Muscle of leg (tissue), 11 donors: Measurements from ENCODE around the gene LSM4. TPM values are rescaled to one million over a fixed set of nuclear protein-coding genes. Genes with fewer than 3 reads are reported as not detected.

ENCODE experiments used
- DNase-seq: peaks from one replicate; pipeline ENCODE4 v3.0.0; 2013
- H3K27ac ChIP-seq: one replicate; pipeline ENCODE4 v1.5.1; 2013; ENCODE audit warnings: mild to moderate bottlenecking, low read length, control low read depth
- H3K27me3 ChIP-seq: one replicate; pipeline ENCODE4 v1.6.1; 2013; ENCODE audit warnings: low read length; ENCODE audit not compliant: control insufficient read depth, insufficient read depth
- H3K36me3 ChIP-seq: one replicate; pipeline ENCODE4 v1.6.1; 2013; ENCODE audit warnings: low read length; ENCODE audit not compliant: control insufficient read depth, insufficient read depth
- H3K4me1 ChIP-seq: one replicate; pipeline ENCODE4 v1.6.1; 2013; ENCODE audit warnings: low read length; ENCODE audit not compliant: control insufficient read depth, insufficient read depth
- H3K4me3 ChIP-seq: one replicate; pipeline ENCODE4 v1.5.1; 2013; ENCODE audit warnings: low read length, control low read depth
- H3K9me3 ChIP-seq: replicated peaks from 2 replicates; pipeline ENCODE4 v1.6.1; 2013; ENCODE audit warnings: low read depth, low read length; ENCODE audit not compliant: control insufficient read depth
- WGBS: methylation state at CpG from one replicate; pipeline ENCODE4 v1.1.5; 2013; ENCODE audit warnings: missing lambda C conversion rate; ENCODE audit not compliant: insufficient coverage; 5-methylcytosine and 5-hydroxymethylcytosine counted together
- polyA plus RNA-seq, 8 donors: library from polyadenylated mRNA; unstranded; fragments of 120-200 nt; gene quantifications; one replicate each; pipeline versions ENCODE4 v1.2.1 to v1.2.3, GENCODE V29; 2013; ENCODE audit warnings: inconsistent platforms in 1 of 8, low replicate concordance in 1 of 8; ENCODE audit not compliant: insufficient read length in 8 of 8, insufficient read depth in 1 of 8
- total RNA-seq: library from RNA; stranded (reverse); fragments of 120-200 nt; gene quantifications from one replicate; pipeline ENCODE4 v1.2.4, GENCODE V29; 2013

Gene LSM4
- total and polyA plus RNA-seq, 9 donors, result 85.2 to 129 (median 93.2) TPM

- Histone ChIP-seq H3K9me3 (no peaks in the 10 kb centered on the region), H3K4me3 (no peak overlapping the region), H3K4me1 (no peaks in the 10 kb centered on the region), H3K27me3 (no peaks in the 10 kb centered on the region), H3K27ac (no peak overlapping the region), H3K36me3 (peaks cover 66% of the 10 kb centered on the region)
- peak; percentile 30 for DNase-seq
- 87% methylated on average over 5 of the region's 7 CpGs for WGBS
Measured at GRCh38 chr19:18265582-18265981, 57.3 kb downstream of the LSM4 start.

DNA sequence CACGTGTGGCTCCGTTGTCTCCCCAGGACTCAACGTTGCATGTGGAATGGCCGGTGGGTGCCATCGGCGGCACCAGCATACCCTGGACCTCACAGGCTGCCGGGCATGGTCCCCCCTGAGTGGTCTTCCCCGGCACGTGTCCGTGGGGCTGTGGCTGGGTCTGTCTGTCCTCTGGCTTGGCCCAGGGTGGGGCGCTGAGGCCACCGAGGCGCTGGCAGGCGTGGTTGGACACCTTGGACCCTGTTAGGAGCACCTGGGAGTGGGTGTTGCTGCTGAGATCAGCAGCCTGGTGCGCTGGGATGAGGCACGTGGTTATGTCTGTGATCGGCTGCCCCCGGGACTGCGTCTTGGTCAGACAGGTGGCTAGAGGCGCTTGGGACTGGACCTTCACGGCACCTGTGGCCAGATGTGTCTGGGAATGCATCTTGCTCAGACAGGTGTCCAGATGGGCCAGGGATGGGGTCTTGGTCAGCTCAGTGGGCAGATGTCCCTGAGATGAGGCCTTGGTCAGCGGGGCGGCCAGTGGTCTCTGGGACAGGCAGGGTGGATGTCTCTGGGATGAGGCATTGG is 57.8 kb downstream of the LSM4 start:
- Histone ChIP-seq H3K4me3 (no peak overlapping the region), H3K36me3 (peaks cover 66% of the 10 kb centered on the region), H3K4me1 (no peaks in the 10 kb centered on the region), H3K27me3 (no peaks in the 10 kb centered on the region), H3K9me3 (no peaks in the 10 kb centered on the region), H3K27ac (no peak overlapping the region)
- 94% methylated on average over 22 of the region's 23 CpGs for WGBS
- peak; percentile 34 for DNase-seq

GRCh38 chr19:18264137-18264854 is 58.6 kb downstream of the LSM4 start:
- H3K9me3 ChIP-seq, result no peaks in the 10 kb centered on the region
- WGBS, result 92% methylated on average over 23 of the region's 23 CpGs
- H3K4me3 ChIP-seq, result no peak overlapping the region
- H3K36me3 ChIP-seq, result peaks cover 65% of the 10 kb centered on the region
- no peak overlapping the region for H3K27ac ChIP-seq
- DNase-seq, result peak; percentile 32
- H3K4me1 ChIP-seq, result no peaks in the 10 kb centered on the region
- H3K27me3 ChIP-seq, result no peaks in the 10 kb centered on the region

GRCh38 chr19:18263324-18264136 is 59.3 kb downstream of the LSM4 start:
- H3K27me3 ChIP-seq, result no peaks in the 10 kb centered on the region
- H3K27ac ChIP-seq, result no peak overlapping the region
- no peaks in the 10 kb centered on the region for H3K9me3 ChIP-seq
- no peak overlapping the region for H3K4me3 ChIP-seq
- no peaks in the 10 kb centered on the region for H3K4me1 ChIP-seq
- H3K36me3 ChIP-seq, result peaks cover 64% of the 10 kb centered on the region
- DNase-seq, result peak; percentile 21
- WGBS, result 86% methylated on average over 10 of the region's 16 CpGs

GRCh38 chr19:18262917-18263316 is 60.0 kb downstream of the LSM4 start:
- Histone ChIP-seq H3K27me3 (no peaks in the 10 kb centered on the region), H3K4me1 (no peaks in the 10 kb centered on the region), H3K9me3 (no peaks in the 10 kb centered on the region), H3K36me3 (peaks cover 63% of the 10 kb centered on the region), H3K27ac (no peak overlapping the region), H3K4me3 (no peak overlapping the region)
- WGBS, result 82% methylated on average over 9 of the region's 10 CpGs
- DNase-seq, result peak; percentile 8

DNA sequence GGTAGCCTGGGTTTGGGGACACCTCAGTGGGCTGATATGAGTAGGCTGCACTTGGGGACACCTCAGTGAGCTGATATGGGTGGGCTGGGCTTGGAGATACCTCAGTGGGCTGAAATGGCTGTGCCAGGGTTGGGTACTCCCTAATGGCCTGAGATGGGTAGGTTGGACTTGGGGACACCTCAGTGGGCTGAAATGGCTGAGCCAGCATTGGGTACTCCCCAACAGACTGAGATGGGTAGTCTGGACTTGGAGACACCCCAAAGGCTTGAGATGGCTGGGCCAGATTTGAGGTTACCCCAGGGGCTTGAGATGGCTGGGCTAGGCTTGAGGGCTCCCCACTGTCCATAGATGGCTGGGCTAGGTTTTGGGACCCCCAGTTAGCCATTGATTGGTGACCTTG is 60.7 kb downstream of the LSM4 start:
- Histone ChIP-seq H3K27ac (no peak overlapping the region), H3K9me3 (no peaks in the 10 kb centered on the region), H3K36me3 (peaks cover 64% of the 10 kb centered on the region), H3K4me1 (no peaks in the 10 kb centered on the region), H3K27me3 (no peaks in the 10 kb centered on the region), H3K4me3 (no peak overlapping the region)
- peak; percentile 16 for DNase-seq

GRCh38 chr19:18261474-18261873 is 61.4 kb downstream of the LSM4 start:
- H3K27me3 ChIP-seq, result no peaks in the 10 kb centered on the region
- no peak overlapping the region for H3K4me3 ChIP-seq
- no peaks in the 10 kb centered on the region for H3K4me1 ChIP-seq
- H3K9me3 ChIP-seq, result no peaks in the 10 kb centered on the region
- WGBS, result 83% methylated on average over 2 of the region's 2 CpGs
- no peak for DNase-seq
- peaks cover 62% of the 10 kb centered on the region for H3K36me3 ChIP-seq
- H3K27ac ChIP-seq, result no peak overlapping the region

- H3K4me1 ChIP-seq, result no peaks in the 10 kb centered on the region
- H3K4me3 ChIP-seq, result no peak overlapping the region
- peaks cover 1% of the 10 kb centered on the region for H3K27me3 ChIP-seq
- no peak overlapping the region for H3K27ac ChIP-seq
- peak; percentile 21 for DNase-seq
- WGBS, result 92% methylated on average over 2 of the region's 4 CpGs
- H3K9me3 ChIP-seq, result no peaks in the 10 kb centered on the region
- H3K36me3 ChIP-seq, result peaks cover 46% of the 10 kb centered on the region
Measured at GRCh38 chr19:18259893-18260292, 63.0 kb downstream of the LSM4 start.

- H3K27me3 ChIP-seq, result peaks cover 8% of the 10 kb centered on the region
- no peak overlapping the region for H3K27ac ChIP-seq
- DNase-seq, result peak; percentile 11
- H3K4me3 ChIP-seq, result no peak overlapping the region
- H3K9me3 ChIP-seq, result no peaks in the 10 kb centered on the region
- H3K4me1 ChIP-seq, result no peaks in the 10 kb centered on the region
- 90% methylated on average over 49 of the region's 55 CpGs for whole genome bisulfite sequencing
- peaks cover 27% of the 10 kb centered on the region for H3K36me3 ChIP-seq
Measured at GRCh38 chr19:18257503-18258470, 65.1 kb downstream of the LSM4 start.
